ENCODE data around the gene SLC5A9. TPM values are rescaled to one million over a fixed set of nuclear protein-coding genes. Genes with fewer than 3 reads are reported as not detected.

The SLC5A9 gene
- polyA plus RNA-seq, 2 of the 4 experiments (the other 2 are of a cell fraction): 0.03 to 0.21 TPM

DNA sequence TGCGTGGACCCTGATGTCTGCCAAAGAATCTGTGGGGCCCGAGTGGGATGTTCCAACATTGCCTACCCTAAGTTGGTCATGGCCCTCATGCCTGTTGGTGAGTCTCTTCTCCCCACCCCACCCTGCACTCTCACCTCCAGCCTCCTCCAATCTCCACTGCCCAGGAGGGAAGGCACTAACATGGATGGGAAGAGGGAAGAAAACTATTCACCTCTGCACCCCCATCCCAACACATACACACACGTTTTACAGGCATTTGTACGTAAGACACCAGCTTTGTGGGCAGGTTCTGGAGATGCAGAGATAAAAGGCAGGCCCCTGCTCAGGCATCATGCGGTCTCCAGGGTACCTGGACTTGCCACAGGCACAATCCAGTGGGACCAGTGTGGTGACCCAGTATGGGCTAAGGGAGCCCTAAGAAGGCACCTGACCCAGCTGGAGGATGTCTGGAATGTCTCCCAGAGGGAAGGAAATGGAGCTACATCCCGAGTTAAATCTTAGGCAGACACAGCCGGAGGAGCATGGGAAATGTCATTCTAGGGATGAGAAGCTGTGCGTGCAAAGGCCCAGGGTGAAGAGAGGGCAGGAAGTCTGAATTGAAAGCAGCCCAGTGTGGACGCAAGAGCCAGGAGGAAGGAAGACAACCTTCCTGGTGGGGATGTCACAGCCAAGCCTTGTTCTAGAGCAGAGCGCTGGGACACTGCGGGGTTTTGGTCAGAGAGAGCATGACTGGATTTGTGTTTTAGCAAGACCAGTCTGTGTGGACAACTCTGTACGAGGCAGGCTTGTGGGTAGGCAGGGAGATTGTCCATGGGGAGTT is 11.4 kb downstream of the SLC5A9 start:
- 65% methylated on average over 8 of the region's 12 CpGs for WGBS (ENCODE audit: missing lambda C conversion rate)
- Histone ChIP-seq H3K4me3 (no peak overlapping the region), H3K4me2 (no peak overlapping the region), H3K27ac (no peak overlapping the region), H3K9me3 (no peaks in the 10 kb centered on the region), H3K4me1 (no peaks in the 10 kb centered on the region)
- FAIRE-seq (no peak), DNase-seq (ENCODE audit: low read depth in 1 of 2, low spot score in 1 of 2) (no peak), ATAC-seq (no peak)
- TF ChIP-seq, protein P1, sequence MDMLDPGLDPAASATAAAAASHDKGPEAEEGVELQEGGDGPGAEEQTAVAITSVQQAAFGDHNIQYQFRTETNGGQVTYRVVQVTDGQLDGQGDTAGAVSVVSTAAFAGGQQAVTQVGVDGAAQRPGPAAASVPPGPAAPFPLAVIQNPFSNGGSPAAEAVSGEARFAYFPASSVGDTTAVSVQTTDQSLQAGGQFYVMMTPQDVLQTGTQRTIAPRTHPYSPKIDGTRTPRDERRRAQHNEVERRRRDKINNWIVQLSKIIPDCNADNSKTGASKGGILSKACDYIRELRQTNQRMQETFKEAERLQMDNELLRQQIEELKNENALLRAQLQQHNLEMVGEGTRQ (IDR thresholded peaks at IDR 0.05): no peak
- TF ChIP-seq EHMT2 (IDR thresholded peaks at IDR 0.05; ENCODE audit: low read depth) (no peak), FOXS1 (CRISPR knock-in tag; IDR thresholded peaks at IDR 0.05) (no peak), KDM5A (IDR thresholded peaks at IDR 0.05) (no peak)
- ChIA-PET POLR2A (no interaction called here), CTCF (no interaction called here)

GRCh38 chr1:48235652-48236051 is 13.1 kb downstream of the SLC5A9 start:
- no peak for DNase-seq (ENCODE audit: low read depth in 1 of 2, low spot score in 1 of 2)
- ChIA-PET CTCF (interaction anchor here (1.2 to 2.8 kb wide), 4 partner anchors 12 to 142 kb away, joined by 3 to 11 read pairs (median 4); no protein-coding TSS in a partner anchor), POLR2A (no interaction called here)
- Histone ChIP-seq H3K4me3 (no peak overlapping the region), H3K27ac (no peak overlapping the region), H3K9me3 (no peaks in the 10 kb centered on the region), H3K4me2 (no peak overlapping the region), H3K4me1 (no peaks in the 10 kb centered on the region)
- 50% methylated on average over 8 of the region's 13 CpGs for WGBS (ENCODE audit: missing lambda C conversion rate)
- TF ChIP-seq ZC3H11A (IDR thresholded peaks at IDR 0.05) (no peak), FOXS1 (CRISPR knock-in tag; IDR thresholded peaks at IDR 0.05) (no peak), BCL3 (IDR thresholded peaks at IDR 0.05) (no peak), RNF2 (IDR thresholded peaks at IDR 0.05; ENCODE audit: borderline replicate concordance, low read depth) (no peak), ESRRA (IDR thresholded peaks at IDR 0.05; ENCODE audit: borderline replicate concordance, low read length) (no peak), POLR2AphosphoS2 (conservative IDR thresholded peaks at IDR 0.05; ENCODE audit: low read length) (no peak), JUNB (IDR thresholded peaks at IDR 0.05) (no peak)
- TF ChIP-seq, protein P2, sequence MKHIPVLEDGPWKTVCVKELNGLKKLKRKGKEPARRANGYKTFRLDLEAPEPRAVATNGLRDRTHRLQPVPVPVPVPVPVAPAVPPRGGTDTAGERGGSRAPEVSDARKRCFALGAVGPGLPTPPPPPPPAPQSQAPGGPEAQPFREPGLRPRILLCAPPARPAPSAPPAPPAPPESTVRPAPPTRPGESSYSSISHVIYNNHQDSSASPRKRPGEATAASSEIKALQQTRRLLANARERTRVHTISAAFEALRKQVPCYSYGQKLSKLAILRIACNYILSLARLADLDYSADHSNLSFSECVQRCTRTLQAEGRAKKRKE (CRISPR knock-in tag; IDR thresholded peaks at IDR 0.05; ENCODE audit: low read depth): no peak
- FAIRE-seq: no peak
- no peak for ATAC-seq

DNA sequence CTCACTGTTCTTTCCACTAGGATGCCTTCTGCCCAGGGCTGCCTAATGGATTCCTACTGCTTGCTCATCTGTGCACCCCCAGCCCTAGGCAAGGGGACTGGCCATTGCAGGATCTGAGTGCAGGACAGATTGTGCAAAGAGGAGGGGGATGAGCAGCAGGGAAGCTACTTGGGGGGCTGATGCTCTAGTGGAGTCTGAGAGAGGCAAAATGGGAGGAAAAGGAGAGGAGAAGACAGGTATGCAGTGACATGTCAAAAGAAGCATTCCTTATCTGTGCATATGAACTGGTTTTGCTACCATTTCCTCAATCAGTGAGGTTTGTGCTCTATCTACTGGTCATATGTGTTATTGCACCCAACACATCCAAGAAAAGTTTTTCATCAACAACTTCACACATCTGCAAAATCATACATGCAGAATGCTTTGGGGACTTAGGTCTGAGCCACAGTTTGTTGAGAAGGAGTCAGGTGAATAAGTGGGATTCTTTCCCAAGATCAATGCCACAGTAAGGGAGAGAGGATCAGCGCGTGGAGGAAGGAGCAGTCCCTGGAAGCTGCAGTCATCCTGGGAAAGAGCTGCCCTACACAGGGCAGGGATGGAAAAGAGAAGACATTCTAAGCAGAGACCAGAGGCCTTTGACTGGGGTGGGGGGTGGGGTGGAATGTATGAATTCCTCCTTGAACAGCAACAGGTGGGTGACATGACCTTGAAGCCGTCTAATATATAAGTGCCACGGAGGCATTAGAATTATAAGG is 14.4 kb downstream of the SLC5A9 start:
- CTCF ChIA-PET: interaction anchor here (0.5 to 2.8 kb wide), 8 partner anchors 9 to 654 kb away, joined by 3 to 11 read pairs (median 3); no protein-coding TSS in a partner anchor
- Histone ChIP-seq H3K4me1 (no peaks in the 10 kb centered on the region), H3K9me3 (no peaks in the 10 kb centered on the region), H3K4me2 (no peak overlapping the region), H3K27ac (no peak overlapping the region), H3K4me3 (no peak overlapping the region)
- DNase-seq (ENCODE audit: low read depth in 1 of 2, low spot score in 1 of 2) (peak; percentile 33 to 40), ATAC-seq (peak; percentile 79 to 81), FAIRE-seq (peak; percentile 18)
- 28% methylated on average over 4 of the region's 4 CpGs for WGBS (ENCODE audit: missing lambda C conversion rate)
- POLR2A ChIA-PET: no interaction called here
- TF ChIP-seq TFCP2L1 (CRISPR knock-in tag; IDR thresholded peaks at IDR 0.05) (no peak), EHF (CRISPR knock-in tag; IDR thresholded peaks at IDR 0.05) (no peak), HOXB13 (CRISPR knock-in tag; IDR thresholded peaks at IDR 0.05; ENCODE audit: low read depth) (no peak), NPAS2 (CRISPR knock-in tag; IDR thresholded peaks at IDR 0.05; ENCODE audit: borderline replicate concordance) (no peak), SMC3 (IDR thresholded peaks at IDR 0.05) (peak; percentile 25; the same call in 1 of the 3 replicates), ZC3H11A (IDR thresholded peaks at IDR 0.05) (no peak), CHD4 (IDR thresholded peaks at IDR 0.05; ENCODE audit: borderline replicate concordance) (no peak), FOSB (CRISPR knock-in tag; IDR thresholded peaks at IDR 0.05) (no peak), ZSCAN20 (CRISPR knock-in tag; IDR thresholded peaks at IDR 0.05) (no peak), BCL3 (IDR thresholded peaks at IDR 0.05) (no peak), KDM1A (IDR thresholded peaks at IDR 0.05; ENCODE audit: low read depth) (no peak), E2F6 (IDR thresholded peaks at IDR 0.05; ENCODE audit: borderline replicate concordance, low read depth) (no peak), MAZ (IDR thresholded peaks at IDR 0.05; ENCODE audit: borderline replicate concordance, low read depth, low read length) (no peak), SREBF2 (IDR thresholded peaks at IDR 0.05) (no peak), ZNF302 (CRISPR knock-in tag; IDR thresholded peaks at IDR 0.05) (no peak), EHMT2 (IDR thresholded peaks at IDR 0.05; ENCODE audit: low read depth) (no peak), FOXS1 (CRISPR knock-in tag; IDR thresholded peaks at IDR 0.05) (no peak)
- TF ChIP-seq, protein P3, sequence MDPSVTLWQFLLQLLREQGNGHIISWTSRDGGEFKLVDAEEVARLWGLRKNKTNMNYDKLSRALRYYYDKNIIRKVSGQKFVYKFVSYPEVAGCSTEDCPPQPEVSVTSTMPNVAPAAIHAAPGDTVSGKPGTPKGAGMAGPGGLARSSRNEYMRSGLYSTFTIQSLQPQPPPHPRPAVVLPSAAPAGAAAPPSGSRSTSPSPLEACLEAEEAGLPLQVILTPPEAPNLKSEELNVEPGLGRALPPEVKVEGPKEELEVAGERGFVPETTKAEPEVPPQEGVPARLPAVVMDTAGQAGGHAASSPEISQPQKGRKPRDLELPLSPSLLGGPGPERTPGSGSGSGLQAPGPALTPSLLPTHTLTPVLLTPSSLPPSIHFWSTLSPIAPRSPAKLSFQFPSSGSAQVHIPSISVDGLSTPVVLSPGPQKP (IDR thresholded peaks at IDR 0.05; ENCODE audit: low read depth, low read length): no peak

Data from A549 (cell line).